AG10803 (cell line): ENCODE data around the gene SLC27A1.

Source experiments
- DNase-seq: peaks from one replicate; pipeline ENCODE4 v3.0.0; 2010; ENCODE audit warnings: low read depth
- H3K4me3 ChIP-seq: 2 replicates; pipeline ENCODE4 v1.5.1; 2011; ENCODE audit warnings: mild to moderate bottlenecking, low read length, control low read depth
- CTCF ChIP-seq: conservative IDR thresholded peaks from 2 replicates; pipeline ENCODE4 v1.5.1; 2011; ENCODE audit warnings: mild to moderate bottlenecking, low read length, control low read depth, inconsistent platforms

The SLC27A1 gene

GRCh38 chr19:17488593-17489391, 18.5 kb downstream of the SLC27A1 start:
- no peak overlapping the region for H3K4me3 ChIP-seq
- no peak for DNase-seq

GRCh38 chr19:17489392-17490030, 19.2 kb downstream of the SLC27A1 start:
- TF ChIP-seq CTCF: no peak
- no peak overlapping the region for H3K4me3 ChIP-seq
- DNase-seq: no peak

More at GRCh38 chr19:17488593-17489391, 18.5 kb downstream of the SLC27A1 start:
- no peak for TF ChIP-seq CTCF

GRCh38 chr19:17490411-17490810, 20.1 kb downstream of the SLC27A1 start:
- DNase-seq: no peak
- no peak for TF ChIP-seq CTCF
- no peak overlapping the region for H3K4me3 ChIP-seq

- peak; percentile 72 for DNase-seq
- TF ChIP-seq CTCF: no peak
Observed at GRCh38 chr19:17491287-17491686, 21.0 kb downstream of the SLC27A1 start.

GRCh38 chr19:17495639-17496296, 25.4 kb downstream of the SLC27A1 start:
- DNase-seq: no peak
- H3K4me3 ChIP-seq: no peak overlapping the region
- TF ChIP-seq CTCF: no peak

More at GRCh38 chr19:17491287-17491686, 21.0 kb downstream of the SLC27A1 start:
- no peak overlapping the region for H3K4me3 ChIP-seq

- peak; percentile 87 for TF ChIP-seq CTCF
- H3K4me3 ChIP-seq: no peak overlapping the region
- DNase-seq: peak; percentile 61
Observed at GRCh38 chr19:17496337-17496997, 26.1 kb downstream of the SLC27A1 start.
